ENCODE measurements around the gene GSTM2.
A peak's percentile ranks its signal among the peaks of the same experiment; 100 is the strongest.

Gene GSTM2

DNA sequence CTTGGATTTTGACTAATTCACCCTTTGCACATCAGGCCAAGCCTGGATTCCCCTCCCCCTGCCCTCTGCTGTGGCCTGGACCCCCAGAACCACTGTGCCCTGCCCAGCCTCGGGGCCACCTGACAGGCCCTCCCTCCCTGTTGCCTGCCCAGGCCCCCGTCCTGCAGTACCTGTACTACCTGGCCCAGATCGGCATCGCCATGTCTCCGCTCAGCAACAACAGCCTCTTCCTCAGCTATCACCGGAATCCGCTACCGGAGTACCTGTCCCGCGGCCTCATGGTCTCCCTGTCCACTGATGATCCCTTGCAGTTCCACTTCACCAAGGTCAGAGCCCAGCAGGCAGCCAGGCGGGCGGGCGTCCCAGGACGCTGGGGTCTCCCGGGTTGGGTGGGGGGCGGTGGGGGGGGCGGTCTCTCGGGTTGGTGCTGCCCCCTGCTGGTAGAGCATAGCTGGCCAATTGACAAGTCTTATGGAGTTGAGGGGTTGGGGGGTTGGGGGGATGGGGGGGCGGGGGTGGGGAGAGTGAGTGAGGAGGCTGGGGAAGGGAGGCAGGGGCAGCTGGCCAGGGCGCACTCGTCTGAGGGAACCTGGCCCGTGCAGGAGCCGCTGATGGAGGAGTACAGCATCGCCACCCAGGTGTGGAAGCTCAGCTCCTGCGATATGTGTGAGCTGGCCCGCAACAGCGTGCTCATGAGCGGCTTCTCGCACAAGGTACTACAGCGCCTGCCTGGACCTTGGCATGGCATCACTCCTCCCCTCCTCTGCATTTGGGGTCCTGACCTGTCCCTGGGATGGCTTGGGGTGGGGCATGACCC is 37.6 kb upstream of the GSTM2 start:
- DNase-seq: no peak

DNA sequence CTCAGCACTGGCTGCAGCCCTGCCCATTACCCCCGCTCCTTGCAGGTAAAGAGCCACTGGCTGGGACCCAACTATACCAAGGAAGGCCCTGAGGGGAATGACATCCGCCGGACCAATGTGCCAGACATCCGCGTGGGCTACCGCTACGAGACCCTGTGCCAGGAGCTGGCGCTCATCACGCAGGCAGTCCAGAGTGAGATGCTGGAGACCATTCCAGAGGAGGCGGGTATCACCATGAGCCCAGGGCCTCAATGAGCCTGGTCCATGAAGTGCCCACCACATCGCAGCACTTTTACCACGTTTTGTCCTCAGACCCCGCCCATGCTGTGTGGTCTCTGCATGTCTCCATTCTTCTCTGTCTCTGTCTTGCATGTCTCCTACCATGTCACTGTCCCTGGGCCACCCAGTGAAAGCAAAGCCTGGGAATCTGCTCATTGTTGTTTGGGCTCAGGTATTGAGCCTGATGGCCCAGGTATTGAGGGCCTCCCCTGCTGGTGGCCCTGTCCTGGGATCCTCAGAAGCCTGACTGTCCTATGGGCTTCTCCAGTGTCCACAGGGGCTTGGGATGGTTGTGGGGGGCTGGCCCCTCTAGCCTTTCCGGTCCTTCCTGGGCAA is 36.9 kb upstream of the GSTM2 start:
- DNase-seq: no peak

DNA sequence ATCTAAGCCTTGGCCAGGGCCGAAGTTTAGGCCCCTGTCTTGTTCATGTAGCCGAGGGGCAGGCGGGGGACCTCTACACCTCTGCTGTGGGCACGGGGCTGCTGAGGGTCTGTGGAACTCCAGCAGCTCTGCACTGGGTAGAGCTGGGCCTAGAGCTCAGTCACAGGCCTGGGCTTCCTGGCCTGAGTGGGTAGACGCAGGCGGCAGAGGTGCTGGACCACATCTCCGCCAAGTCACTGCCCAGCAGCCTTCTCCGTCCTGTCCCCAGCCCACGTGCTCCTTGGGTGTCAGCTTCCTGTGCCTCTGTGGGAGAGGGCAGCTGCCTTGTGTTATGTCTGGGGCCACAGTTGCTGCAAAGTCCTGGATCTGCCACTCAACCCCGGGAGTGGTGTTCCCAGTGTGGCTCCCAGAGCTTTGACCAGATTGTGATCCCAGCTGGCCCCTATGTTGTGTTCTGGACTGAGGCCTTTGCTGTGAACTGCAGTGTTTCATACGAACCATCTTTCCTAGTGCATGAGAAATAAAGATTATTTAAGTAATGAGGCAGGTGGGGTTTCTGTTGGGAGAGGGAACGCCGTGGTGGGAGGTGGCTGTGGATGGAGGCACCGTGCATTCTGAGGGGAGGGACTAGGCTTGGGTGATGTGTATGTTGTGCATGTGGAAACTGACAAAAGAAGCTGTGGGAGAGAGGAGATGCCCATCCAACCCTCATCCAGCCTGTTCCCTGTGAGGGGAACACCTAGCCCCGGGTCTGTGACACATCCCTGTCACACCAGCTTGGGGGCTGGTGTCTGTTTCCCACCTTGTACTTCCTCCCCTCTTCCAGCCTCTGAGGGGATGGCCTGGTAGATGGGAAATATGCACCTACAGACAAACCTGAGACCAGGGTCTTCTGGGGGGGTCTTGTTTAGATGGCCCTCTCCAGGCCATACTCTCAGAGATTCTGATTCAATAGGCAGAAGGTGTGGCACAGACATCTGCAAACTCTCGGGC is 36.0 kb upstream of the GSTM2 start:
- DNase-seq: no peak

DNA sequence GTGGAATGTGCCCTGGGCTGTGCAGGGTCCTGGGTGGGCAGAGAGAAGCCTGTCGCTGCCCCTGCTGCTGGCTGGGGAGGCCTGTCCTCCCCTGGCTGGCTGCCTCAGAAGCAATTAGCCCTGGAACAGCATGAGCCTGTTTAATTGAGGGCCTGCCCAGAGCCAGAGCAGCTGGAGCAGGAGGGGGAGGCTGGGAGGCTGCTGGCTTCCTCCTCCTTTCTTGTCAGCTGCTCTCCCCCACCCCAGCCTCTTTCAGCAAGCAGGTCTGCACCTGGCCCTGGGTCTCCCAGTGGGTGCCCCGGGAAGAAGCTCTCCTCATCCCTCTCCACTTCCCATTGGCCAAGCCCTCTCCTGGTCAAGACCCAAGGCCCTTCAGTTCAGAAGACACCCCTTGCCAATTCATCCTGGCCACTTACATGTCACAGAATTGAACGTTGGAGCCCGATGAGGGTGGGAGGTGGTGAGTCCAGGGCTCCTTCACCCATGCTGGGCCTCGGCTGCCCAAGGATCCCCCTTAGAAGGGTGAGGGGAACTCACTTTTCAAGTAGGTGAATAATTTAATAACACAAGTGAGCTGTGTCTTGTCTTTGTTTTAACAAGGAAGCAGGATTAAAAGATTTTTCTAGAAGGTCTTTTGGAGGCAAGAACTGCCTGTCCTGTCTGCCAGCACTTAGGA is 35.0 kb upstream of the GSTM2 start:
- DNase-seq: no peak

DNA sequence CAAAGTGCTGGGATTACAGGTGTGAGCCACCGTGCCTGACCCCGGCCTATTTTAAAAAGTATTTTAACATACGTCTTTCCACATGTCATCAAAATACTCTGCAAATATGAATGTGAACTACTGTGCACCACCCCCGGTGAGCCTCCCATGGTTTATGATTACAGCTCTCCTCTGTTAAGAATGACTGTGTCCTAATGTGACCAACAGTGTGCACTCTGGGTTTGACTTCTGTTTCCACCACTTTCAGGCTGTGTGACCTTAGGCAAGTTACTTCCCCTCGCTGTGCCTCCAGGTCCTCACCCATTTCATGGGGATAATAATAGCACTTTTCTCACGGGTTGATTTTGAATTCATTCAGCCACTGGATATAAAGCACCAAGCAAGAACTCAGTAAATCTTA is 33.6 kb upstream of the GSTM2 start:
- DNase-seq: no peak

DNA sequence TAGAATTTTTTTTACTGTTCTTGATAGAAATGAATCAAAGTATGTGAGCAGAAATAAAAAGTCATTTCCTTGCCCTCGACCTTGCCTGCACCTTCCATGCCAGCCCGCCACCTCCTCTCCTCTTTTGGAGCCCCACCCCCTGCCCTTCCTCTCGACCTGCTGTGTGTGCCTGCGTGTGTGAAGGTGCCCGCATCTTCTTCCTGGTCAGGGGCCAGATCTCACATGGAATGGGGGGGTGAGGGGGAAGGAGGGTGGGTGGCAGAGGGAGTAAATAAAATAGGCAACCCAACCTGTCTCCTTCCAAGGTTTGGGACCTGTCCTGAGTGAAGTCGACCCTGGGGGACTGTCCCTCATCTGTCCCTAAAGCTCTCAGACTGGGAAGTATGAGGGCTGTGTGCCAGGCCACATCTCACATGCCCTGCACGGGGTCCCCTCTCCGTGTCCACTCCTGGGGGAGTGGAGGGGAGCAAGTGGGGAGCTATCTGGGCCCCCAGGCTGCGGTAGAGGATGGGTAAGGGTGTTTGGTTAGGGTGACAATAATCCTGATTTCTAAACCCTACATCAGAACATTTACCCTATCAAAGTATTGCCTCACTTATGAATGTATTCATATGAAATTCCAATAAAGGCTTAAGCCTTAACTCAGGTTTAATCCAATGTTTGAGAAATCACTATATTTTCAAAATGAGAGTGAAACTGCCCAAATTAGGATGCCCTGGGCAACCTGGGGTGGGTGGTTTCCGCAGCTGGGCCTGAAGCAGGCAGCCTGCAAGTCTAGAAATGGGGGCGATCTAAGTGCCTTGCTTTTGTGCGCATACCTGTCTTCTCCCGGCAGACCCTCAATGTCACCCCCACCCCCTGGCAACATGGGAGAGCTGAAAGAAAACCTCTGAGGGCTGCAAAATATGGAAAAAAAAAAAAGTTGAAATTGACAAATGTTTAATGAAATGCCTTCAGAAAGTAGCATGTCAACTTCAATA is 32.8 kb upstream of the GSTM2 start:
- no peak for DNase-seq

DNA sequence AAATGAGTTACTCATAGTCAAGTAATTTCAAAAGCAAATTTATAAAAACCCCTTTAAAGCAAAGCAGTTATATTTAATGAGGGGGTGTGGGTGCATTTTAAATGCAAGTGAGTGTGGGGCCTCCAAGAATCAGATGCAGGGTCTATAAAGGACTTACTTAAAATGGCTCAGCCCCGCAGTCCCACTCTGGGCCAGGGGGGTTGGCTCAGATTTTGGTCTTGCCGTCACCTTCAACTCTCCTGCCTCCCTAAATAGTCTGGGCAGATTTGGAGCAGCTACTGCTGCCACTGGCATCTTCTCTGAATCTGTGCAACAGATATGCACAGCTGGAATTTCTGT is 32.0 kb upstream of the GSTM2 start:
- no peak for DNase-seq

DNA sequence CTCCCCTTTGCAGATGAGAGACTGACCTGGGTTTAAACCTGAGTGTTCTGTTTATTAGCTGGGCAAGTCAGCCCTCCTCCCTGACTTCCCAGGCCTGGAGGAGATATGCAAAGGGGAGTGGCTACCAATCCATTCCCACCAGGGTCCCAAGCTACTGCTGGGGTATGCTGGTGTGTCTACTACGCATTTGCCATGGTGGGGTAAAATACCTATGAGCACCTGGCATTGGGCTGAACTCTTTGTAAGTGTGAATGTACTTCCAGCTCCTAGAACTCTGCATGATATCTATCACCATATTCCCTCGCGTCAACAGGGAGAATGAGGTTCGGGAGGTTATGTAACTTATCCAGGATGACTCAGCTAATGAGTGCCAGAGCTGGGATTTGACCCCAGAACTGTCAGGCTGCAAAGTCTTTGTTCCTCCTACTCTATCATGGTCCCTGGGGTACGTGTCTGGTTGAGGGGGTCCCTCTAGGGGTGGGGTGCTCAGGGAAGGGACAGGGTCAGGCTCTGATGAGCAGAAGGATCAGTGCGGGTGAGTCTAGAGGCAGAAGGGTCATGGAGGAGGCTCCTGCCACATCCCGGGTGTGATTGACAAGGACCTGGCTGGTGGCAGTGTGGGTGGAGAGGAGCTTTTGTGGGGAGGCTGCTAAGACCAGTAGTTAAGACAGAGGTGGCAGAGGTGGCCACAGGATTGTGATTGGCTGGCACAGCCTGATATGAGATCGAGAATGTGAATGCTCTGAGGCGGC is 31.5 kb upstream of the GSTM2 start:
- DNase-seq: no peak

DNA sequence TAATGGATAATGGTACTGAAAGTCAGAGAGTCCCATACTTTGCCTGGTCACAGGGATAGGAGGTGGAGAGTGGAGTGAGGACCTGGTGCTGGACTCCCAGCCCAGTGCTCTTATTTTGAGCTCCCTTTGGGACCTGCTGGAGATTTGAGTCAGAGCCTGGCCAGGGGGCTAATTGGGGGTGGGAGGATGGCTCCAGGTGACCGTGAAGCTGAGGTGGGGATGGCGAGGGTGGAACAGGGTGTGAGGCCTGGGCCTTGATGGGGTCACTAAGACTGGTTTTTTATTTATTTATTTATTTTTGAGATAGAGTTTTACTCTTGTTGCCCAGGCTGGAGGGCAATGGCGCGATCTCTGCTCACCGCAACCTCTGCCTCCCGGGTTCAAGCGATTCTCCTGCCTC is 30.4 kb upstream of the GSTM2 start:
- DNase-seq: no peak

DNA sequence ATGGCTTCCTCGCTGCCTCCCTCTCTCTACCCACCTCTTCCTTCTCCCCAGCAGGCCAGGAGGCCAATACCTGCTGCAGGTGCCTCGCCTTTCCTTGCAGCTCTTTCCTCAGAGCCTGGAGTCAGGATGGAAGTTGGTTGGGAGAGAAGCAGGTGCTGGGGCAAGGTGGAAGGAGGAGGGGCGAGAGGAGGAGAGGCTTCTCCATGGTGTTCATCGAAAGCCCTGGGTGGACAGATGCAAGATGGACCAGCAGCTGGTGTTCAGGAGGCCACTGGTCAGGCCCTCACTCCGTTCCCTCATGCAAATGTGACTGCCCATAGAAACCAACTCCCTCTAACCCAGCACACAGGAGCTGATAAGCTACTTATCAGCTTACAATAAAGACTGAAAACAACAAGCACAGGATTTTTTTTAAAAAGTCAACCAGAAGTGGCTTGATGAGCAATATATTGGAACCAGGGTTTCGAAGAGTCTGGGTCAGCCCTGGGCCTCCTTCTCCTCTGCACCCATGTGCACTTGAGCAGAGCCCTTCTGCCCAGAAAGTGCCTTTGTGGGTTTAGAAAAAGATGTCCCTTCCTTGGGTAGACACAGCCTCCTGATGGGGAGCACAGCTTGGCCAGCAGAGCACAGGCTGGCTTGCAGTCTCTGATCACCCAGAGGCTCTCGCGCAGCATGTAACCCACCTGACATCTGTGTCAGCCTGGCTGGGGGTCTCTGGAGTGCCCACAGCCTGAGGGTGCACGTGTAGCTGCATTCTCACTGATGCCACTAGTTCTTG is 28.6 kb upstream of the GSTM2 start:
- DNase-seq: peak; percentile 64

DNA sequence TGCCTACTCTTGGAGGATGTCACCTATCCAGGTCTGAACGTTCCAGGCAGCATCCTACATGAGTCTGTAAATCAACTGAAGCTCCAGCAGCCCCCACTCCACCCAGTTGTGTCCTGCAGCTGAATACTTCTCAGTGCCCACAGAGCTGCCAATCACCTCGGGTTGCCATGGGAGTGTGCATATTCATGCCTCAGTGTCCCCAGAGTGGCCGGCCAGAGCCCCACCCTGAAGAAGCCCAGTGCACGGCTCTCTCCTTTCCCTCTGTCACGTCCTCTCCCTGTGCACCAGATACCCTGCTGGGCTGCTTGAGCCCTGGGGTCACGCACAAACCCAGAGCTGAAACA is 28.0 kb upstream of the GSTM2 start:
- no peak for DNase-seq

DNA sequence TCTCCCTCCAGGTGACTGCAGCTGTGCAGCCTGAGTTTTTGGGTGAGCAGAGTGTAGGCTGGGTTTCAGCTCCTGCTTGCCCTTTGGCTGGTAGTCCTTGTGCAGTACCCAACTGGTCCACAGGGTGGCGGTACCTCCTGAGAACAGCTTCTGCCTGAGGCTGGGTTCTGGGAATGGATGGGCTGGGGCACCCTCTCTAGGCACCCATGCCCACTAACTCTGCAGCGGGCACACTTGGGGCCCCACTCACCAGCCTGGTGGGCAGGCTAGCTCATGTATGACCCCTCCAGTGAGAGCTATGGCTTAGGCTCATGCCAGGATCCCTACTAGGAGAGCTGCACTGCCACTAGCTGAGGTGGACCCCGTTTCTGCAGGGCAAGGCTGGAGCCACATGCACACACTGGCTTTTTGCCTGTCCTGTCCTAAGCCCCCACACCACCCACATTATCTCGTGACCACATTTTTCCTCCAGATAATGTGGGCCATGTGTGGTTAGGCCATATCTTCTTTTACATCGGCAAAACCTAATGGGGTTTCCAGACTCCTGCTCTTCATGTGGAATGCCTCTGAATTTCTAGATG is 27.5 kb upstream of the GSTM2 start:
- peak; percentile 91 for DNase-seq

DNA sequence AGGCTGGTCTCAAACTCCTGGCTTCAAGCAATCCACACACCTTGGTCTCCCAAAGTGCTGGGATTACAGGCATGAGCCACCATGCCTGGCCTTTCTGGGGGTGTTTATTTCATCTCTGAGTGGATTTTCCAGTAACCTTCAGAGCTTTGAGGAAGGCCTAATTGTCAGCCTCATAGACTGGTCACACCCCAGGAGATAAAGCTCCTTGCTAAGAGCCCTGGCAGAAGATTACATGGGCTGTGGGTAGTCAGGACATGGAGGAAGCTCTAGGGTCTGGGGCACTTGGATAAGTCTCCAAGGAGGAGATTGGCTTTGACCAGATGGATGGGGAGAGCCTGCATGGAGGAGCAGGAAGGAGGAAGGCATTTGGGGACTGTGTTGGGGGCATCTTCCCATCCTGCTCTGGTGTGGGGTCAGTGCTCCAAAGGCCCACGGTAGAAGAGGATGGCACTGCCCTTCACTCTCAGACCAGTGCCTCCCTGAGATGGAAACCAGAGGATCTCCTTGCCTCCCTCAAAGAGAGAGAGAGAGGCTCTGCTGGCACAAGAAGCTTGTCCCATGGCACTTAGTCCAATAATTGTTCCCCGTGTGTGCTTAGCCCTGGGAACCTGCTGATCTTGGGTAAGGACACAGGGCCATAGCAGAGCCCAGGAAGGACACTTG is 26.6 kb upstream of the GSTM2 start:
- DNase-seq: peak; percentile 76

DNA sequence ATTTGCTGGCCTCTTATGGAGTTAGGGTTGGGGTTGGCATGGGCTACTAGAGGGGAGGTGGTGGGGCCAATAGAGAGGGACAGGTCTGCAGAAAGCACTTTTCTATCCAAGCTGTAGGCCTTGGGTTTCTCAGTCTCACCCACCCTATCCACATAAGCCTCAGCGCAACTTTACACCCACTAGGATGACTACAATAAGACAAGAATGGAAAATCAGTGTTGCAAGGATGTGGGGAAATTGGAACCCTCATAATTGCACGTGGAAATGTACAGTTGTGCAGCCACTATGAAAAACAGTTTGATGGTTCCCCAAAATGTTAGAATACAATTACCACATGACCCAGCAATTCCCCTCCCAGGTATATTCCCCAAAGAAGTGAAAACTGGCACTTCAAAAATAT is 26.0 kb upstream of the GSTM2 start:
- DNase-seq: no peak

DNA sequence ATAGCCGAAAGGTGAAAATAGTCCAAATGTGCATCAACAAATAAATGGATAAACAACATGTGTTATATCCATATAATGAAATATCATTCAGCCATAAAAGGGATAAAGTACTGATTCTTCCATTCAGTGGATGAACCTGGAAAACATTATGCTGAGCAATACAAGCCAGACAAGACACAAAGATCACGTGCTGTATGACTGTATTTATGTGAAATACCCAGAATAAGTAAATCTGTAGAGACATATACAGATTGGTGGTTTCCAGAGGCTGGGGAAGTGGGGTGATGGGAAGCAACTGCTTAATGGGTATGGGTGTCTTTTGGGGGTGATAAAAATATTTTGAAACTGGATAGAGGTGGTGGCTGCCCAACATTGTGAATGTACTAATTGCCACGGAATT is 25.2 kb upstream of the GSTM2 start:
- DNase-seq: peak; percentile 15

DNA sequence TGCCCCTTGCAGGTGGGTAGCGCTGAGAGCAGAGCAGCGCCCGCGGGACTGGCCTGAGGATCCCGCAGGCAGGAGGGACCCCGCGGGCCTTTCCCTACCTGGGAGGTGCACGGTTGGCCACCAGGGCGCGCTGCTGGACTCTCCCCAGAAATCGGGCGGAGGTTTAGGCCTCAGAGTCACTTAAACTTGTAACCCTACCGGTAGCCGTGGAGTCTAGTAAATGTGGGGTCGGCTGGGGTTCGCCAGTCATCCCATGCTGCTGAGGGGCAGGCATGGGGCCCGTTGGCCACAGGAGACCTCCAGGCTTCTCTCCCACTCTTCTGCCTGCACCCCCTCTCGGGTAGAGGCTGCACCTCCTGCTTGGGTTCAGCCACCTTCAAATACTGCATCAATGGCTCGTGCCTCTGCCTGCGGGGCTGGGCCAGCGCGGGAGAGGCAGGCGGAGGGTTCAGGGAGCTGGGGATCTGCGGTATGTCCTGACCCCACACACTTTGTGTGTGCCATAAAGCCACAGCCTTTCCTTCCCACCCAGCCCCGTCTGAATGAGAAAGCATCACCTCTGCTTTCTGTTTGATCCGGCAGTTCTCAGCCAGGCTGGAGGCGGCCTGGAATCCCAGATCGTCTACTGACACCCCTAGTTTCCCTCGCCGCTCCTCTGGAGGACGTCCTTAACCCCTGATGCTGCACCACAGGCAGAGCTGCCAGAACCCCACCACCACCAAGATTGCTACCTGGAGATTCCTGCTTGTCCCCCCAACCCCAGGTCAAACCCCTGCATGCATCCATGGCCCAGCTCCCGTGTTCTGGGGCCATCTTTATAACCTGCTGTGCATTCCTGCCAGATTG is 24.2 kb upstream of the GSTM2 start:
- peak; percentile 91 for DNase-seq

DNA sequence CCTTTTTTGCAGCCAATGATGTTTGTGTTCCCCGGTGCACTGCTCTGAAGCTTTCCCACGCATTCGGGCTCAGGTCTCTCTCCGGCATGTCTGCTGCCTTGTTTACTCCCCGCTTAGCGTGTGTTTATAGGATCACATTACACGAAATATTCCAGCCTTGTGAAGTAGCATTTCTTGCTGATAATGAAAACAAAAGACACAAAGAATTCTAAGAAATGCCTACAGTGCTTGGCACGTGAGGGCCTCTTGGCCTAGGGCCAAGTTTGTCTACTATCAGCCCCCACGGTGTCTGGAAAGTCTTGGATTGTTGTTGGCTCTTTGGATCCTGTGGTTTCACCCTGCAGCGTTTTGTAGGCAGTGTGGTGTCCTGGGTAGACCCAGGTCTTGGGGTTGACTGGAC is 23.2 kb upstream of the GSTM2 start:
- DNase-seq: peak; percentile 88

DNA sequence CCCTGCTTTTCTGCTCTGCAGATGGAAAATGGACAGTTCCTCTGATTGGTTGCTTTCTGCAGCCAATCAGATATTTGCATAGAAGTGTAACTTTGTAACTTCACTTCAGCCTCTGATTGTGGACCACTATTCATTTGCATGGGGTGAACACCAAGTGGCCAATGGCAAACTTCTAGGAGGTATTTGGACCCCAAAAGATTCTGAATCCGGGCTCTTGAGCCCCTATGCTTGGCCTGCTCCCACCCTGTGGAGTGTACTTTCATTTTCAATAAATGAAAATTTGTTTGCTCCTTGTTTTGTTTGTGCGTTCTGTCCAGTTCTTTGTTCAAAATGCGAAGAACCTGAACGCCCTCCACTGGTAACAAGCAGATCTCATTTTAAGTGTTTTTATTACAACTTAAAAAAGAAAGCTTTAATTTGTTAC is 18.4 kb upstream of the GSTM2 start:
- peak; percentile 61 for DNase-seq

Data from hematopoietic multipotent progenitor cell treated with erythropoietin and hydrocortisone succinate and interleukin-3 and kit ligand, for 6 days (in vitro differentiated cells).